22Rv1 (cell line): ENCODE measurements around the gene RAB3A.
A peak's percentile ranks its signal among the peaks of the same experiment; 100 is the strongest.

Experiments used
- H3K27ac ChIP-seq: fragments of 450-650 bp; 2 replicates; pipeline ENCODE4 v1.5.1; 2017
- CTCF ChIP-seq: fragments of 450-650 bp; IDR thresholded peaks from 2 replicates; pipeline ENCODE4 v1.5.1; 2017; ENCODE audit warnings: mild to moderate bottlenecking
- ZFX ChIP-seq: fragments of 450-650 bp; IDR thresholded peaks from 2 replicates; pipeline ENCODE4 v1.6.1; 2017; ENCODE audit warnings: antibody characterized with exemption, borderline replicate concordance

The RAB3A gene

GRCh38 chr19:18234194-18234593 is 30.4 kb upstream of the RAB3A start:
- no peak overlapping the region for H3K27ac ChIP-seq
- TF ChIP-seq CTCF (no peak), ZFX (no peak)

- peak overlapping the region; percentile 18; the same call in 1 of the 2 replicates for H3K27ac ChIP-seq
- TF ChIP-seq CTCF (no peak), ZFX (no peak)
Observed at GRCh38 chr19:18233224-18233825, 29.5 kb upstream of the RAB3A start.

GRCh38 chr19:18232540-18233223 is 28.8 kb upstream of the RAB3A start:
- TF ChIP-seq ZFX (no peak), CTCF (peak; percentile 67)
- peak overlapping the region; percentile 18; the same call in 1 of the 2 replicates for H3K27ac ChIP-seq

- H3K27ac ChIP-seq: no peak overlapping the region
- no peak for TF ChIP-seq CTCF
- TF ChIP-seq ZFX: no peak
Observed at GRCh38 chr19:18231775-18232174, 27.9 kb upstream of the RAB3A start.

- no peak for TF ChIP-seq ZFX
- TF ChIP-seq CTCF: no peak
- H3K27ac ChIP-seq: no peak overlapping the region
Observed at GRCh38 chr19:18230941-18231734, 27.3 kb upstream of the RAB3A start.

GRCh38 chr19:18229915-18230314 is 26.1 kb upstream of the RAB3A start:
- H3K27ac ChIP-seq: no peak overlapping the region
- no peak for TF ChIP-seq CTCF
- TF ChIP-seq ZFX: no peak
